Stimulated activated CD4-positive, alpha-beta T cell treated with anti-CD3 and anti-CD28 coated beads, Interleukin-15, amount 100 ng/mL, for 24 hours (primary cell): ENCODE results near the gene TGFB1I1.
"Not testable (repeated sequence)": the region's sequence is repeated elsewhere in the genome, so short reads cannot be mapped to it uniquely, and the experiment has no call there.

Experiments
- DNase-seq: peaks from one replicate; pipeline ENCODE4 v3.0.0-alpha.2; 2020

Gene TGFB1I1

DNA sequence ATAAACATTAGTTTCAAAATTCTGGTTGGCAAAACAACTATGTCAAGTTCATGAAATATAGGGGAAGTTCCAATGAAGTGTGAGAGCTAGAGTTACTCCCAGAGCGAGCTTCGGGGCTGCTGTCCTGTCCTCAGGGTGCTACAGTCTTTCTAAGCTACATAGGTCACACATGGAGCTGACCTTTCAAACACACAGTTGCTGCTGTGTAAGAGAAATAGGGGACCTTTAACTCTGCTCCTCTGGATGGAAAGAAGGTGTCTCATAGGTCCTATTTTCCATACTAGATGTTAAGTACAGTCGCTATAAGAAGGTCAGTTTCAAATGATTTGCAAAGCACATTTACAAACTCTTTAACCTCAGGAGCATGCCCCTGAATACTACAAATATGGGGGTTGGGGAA lies 49.4 kb downstream of the TGFB1I1 start:
- DNase-seq, result no peak

DNA sequence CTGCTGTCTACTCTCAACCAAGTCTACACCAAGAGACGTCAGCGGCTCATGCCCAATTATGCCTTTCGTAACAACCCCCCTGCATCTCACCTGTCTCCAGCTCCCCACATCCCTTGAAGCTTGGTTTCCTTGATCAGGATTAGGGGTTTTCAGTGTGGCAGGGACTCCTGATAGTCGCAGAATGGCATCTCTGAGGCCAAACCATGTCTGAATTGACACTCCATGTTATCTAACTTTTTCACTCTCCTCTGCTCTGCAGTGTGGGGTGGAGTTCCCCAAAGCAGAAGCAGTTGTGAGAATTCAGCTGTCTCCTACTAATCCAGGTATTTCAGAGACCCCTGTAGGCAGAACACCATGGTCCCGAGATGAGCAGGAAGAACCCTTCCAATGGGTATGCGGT lies 50.1 kb downstream of the TGFB1I1 start:
- DNase-seq, result no peak

DNA sequence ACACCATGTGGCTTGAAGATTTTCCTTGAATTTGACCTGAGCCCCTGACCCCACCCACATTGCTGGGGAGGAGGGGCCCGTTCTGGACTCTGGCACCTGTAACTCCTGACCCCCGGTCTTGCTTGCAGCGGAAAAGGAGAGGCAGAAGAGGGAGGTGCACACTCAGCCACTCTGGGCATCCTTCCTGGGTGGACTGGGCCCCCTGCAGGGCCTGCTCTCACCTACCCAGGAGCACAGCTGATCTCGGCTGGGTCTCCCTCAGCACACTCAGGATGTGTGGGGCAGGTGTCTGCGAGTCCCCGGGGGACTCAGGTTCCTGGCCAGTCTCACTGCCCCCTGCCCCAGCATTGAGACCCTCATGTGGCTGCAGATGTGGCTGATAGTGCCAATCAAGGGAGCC lies 51.8 kb downstream of the TGFB1I1 start:
- not testable (repeated sequence) for DNase-seq

DNA sequence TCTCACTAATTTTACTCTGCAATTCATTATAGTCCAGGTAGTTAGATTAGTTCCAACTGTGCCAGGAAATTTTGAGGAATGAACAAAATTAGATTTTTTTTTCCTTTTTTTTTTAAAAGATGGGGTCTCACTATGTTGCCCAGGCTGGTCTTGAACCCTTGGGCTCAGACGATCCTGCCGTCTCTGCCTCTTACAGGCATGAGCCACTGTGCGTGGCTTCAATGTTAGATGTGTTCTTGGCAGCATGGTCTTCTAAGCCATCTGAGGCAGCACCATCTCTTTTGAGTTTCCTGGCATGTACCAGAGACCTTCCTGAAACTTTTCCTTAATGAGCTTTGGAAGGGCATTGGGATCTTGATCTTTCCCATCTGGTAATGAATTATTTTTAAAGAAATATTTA lies 53.2 kb downstream of the TGFB1I1 start:
- DNase-seq, result no peak
